SK-N-SH (cell line): ENCODE data around the gene AKAP6. TPM values are rescaled to one million over a fixed set of nuclear protein-coding genes. Genes with fewer than 3 reads are reported as not detected.

ENCODE experiments used
- CTCF ChIA-PET: fragments of 300-600, 350-600 bp; formaldehyde crosslinking; extraction: SDS; loops from one replicate; lab custom pipeline; 2021; lab: Yijun Ruan, JAX
- POLR2A ChIA-PET: fragments of 350-600 bp; sonication (Branson Sonifier 250); formaldehyde crosslinking; extraction: SDS; loops from one replicate; lab custom pipeline; 2020; ENCODE audit warnings: antibody characterized with exemption, inconsistent platforms; lab: Yijun Ruan, JAX
- DNase-seq: peaks from one replicate; pipeline ENCODE4 v3.0.0; 2012
- H2AFZ ChIP-seq: fragments of 200-600 bp; sonication (generic); 2 replicates; pipeline ENCODE4 v1.8.1; 2016; ENCODE audit warnings: antibody characterized with exemption, mild to moderate bottlenecking, low read depth
- H3F3A ChIP-seq: fragments of 200-600 bp; sonication (generic); replicated peaks from 2 replicates; pipeline ENCODE3; 2016; ENCODE audit warnings: antibody characterized with exemption, mild to moderate bottlenecking; ENCODE audit not compliant: insufficient read depth
- H3K27ac ChIP-seq, 2 experiments: fragments of 200-500 bp in 1 of 2; fragments of 200-600 bp in 1 of 2; sonication (Bioruptor generic) in 1 of 2; sonication (generic), shearing (Covaris generic) in 1 of 2; 2 replicates each; pipeline versions ENCODE4 v1.5.1 to v1.6.1; 2014 to 2016; ENCODE audit warnings: low read depth in 2 of 2, inconsistent platforms in 1 of 2, low read length in 1 of 2, mild to moderate bottlenecking in 1 of 2, mixed read lengths in 1 of 2
- H3K27me3 ChIP-seq: fragments of 200-600 bp; sonication (generic), shearing (Covaris generic); 2 replicates; pipeline ENCODE4 v1.6.1; 2016; ENCODE audit warnings: mixed run types; ENCODE audit not compliant: insufficient read depth
- H3K36me3 ChIP-seq, 2 experiments: fragments of 200-500 bp in 1 of 2; fragments of 200-600 bp in 1 of 2; sonication (Bioruptor generic) in 1 of 2; sonication (generic) in 1 of 2; replicated peaks in 1 of 2; 2 replicates each; pipeline versions ENCODE3 to v1.5.1; 2014 to 2016; ENCODE audit warnings: low read length in 1 of 2, mild to moderate bottlenecking in 1 of 2; ENCODE audit not compliant: insufficient read depth in 2 of 2, control insufficient read depth in 1 of 2
- H3K4me1 ChIP-seq, 2 experiments: fragments of 200-500 bp in 1 of 2; fragments of 200-600 bp in 1 of 2; sonication (Bioruptor generic) in 1 of 2; sonication (generic), shearing (Covaris generic) in 1 of 2; 2 replicates each; pipeline versions ENCODE4 v1.5.1 to v1.6.1; 2014 to 2016; ENCODE audit warnings: low read depth in 1 of 2, low read length in 1 of 2, mixed run types in 1 of 2; ENCODE audit not compliant: insufficient read depth in 2 of 2, control insufficient read depth in 1 of 2
- H3K4me2 ChIP-seq: fragments of 200-600 bp; sonication (generic), shearing (Covaris generic); 2 replicates; pipeline ENCODE4 v1.6.1; 2017; ENCODE audit warnings: mixed run types
- H3K4me3 ChIP-seq, 2 experiments: fragments of 200-500 bp in 1 of 2; fragments of 200-600 bp in 1 of 2; sonication (Bioruptor generic) in 1 of 2; sonication (generic), shearing (Covaris generic) in 1 of 2; 2 replicates each; pipeline versions ENCODE4 v1.5.1 to v1.8.1; 2014 to 2016; ENCODE audit warnings: low read depth in 2 of 2, inconsistent platforms in 1 of 2, low read length in 1 of 2, mild to moderate bottlenecking in 1 of 2, mixed read lengths in 1 of 2, moderate library complexity in 1 of 2
- H3K79me2 ChIP-seq: fragments of 200-600 bp; sonication (generic); 2 replicates; pipeline ENCODE4 v1.8.1; 2017; ENCODE audit warnings: mild to moderate bottlenecking; ENCODE audit not compliant: insufficient read depth
- H3K9ac ChIP-seq: fragments of 200-600 bp; sonication (generic); 2 replicates; pipeline ENCODE4 v1.6.1; 2017; ENCODE audit warnings: mixed run types
- H3K9me2 ChIP-seq: fragments of 200-600 bp; sonication (generic); 2 replicates; pipeline ENCODE4 v1.6.1; 2017; ENCODE audit warnings: mixed run types
- H3K9me3 ChIP-seq: fragments of 200-600 bp; sonication (generic); 2 replicates; pipeline ENCODE4 v1.6.1; 2017; ENCODE audit warnings: mixed run types, mild to moderate bottlenecking, moderate library complexity
- H4K20me1 ChIP-seq: fragments of 200-600 bp; sonication (generic); 2 replicates; pipeline ENCODE4 v1.6.1; 2017; ENCODE audit warnings: mild to moderate bottlenecking, mixed run types; ENCODE audit not compliant: insufficient read depth
- ELF1 ChIP-seq: IDR thresholded peaks from 2 replicates; pipeline ENCODE4 v1.4.0; 2012
- JUND ChIP-seq: IDR thresholded peaks from 2 replicates; pipeline ENCODE4 v1.4.0; 2012
- MAX ChIP-seq: IDR thresholded peaks from 2 replicates; pipeline ENCODE4 v1.4.0; 2012; ENCODE audit warnings: low read depth
- MEF2A ChIP-seq: IDR thresholded peaks from 2 replicates; pipeline ENCODE4 v1.4.0; 2012; ENCODE audit warnings: low read depth, borderline replicate concordance
- NRF1 ChIP-seq: IDR thresholded peaks from 2 replicates; pipeline ENCODE4 v1.6.1; 2012; ENCODE audit warnings: low read depth, mild to moderate bottlenecking, low read length
- PBX3 ChIP-seq: IDR thresholded peaks from 2 replicates; pipeline ENCODE4; 2012
- POLR2AphosphoS5 ChIP-seq: IDR thresholded peaks from 2 replicates; pipeline ENCODE4 v1.6.1; 2012; ENCODE audit warnings: low read depth, low read length
- RAD21 ChIP-seq: IDR thresholded peaks from 2 replicates; pipeline ENCODE4 v1.6.1; 2012; ENCODE audit warnings: mild to moderate bottlenecking, low read length
- RCOR1 ChIP-seq: fragments of 150-350 bp; IDR thresholded peaks from 2 replicates; pipeline ENCODE4 v1.6.1; 2017; ENCODE audit warnings: antibody characterized with exemption, low read length
- REST ChIP-seq: IDR thresholded peaks from 2 replicates; pipeline ENCODE4 v1.6.1; 2012; ENCODE audit warnings: mild to moderate bottlenecking, low read depth, low read length, moderate library complexity
- ZBTB33 ChIP-seq: IDR thresholded peaks from 2 replicates; pipeline ENCODE4 v1.4.0; 2012; ENCODE audit warnings: low read depth, borderline replicate concordance
- WGBS: methylation state at CpG from one replicate; pipeline ENCODE4 v1.1.6; 2017; ENCODE audit warnings: low lambda C conversion rate; 5-methylcytosine and 5-hydroxymethylcytosine counted together
- polyA plus RNA-seq, 3 experiments: library from polyadenylated mRNA; depleted of rRNA; stranded (reverse); fragments of >200 nt; gene quantifications; 2 replicates each; pipeline ENCODE4 v1.2.3, GENCODE V29; 2012

Gene AKAP6
- polyA plus RNA-seq, 1 of the 3 experiments (the other 2 are of a cell fraction): 1.7 TPM

GRCh38 chr14:32324601-32325000, 4.5 kb upstream of the AKAP6 start:
- WGBS: 86% methylated on average over 1 of the region's 1 CpG
- no peak overlapping the region for H3K27ac ChIP-seq
- no peak for DNase-seq
- no peak overlapping the region for H2AFZ ChIP-seq
- H3K4me3 ChIP-seq: no peak overlapping the region
- H3K27me3 ChIP-seq: no peaks in the 10 kb centered on the region
- POLR2A ChIA-PET: no interaction called here
- H3K79me2 ChIP-seq: no peaks in the 10 kb centered on the region
- no peaks in the 10 kb centered on the region for H3K9me2 ChIP-seq
- H3K4me2 ChIP-seq: no peak overlapping the region
- no peak overlapping the region for H3K9ac ChIP-seq
- H3F3A ChIP-seq: no peaks in the 10 kb centered on the region
- no peaks in the 10 kb centered on the region for H4K20me1 ChIP-seq
- no peaks in the 10 kb centered on the region for H3K9me3 ChIP-seq
- peaks cover 0 to 4% of the 10 kb centered on the region in 2 experiments; a peak in 1 of 4 replicates for H3K4me1 ChIP-seq
- H3K36me3 ChIP-seq: no peaks in the 10 kb centered on the region
- TF ChIP-seq RCOR1 (no peak), RAD21 (no peak), ZBTB33 (no peak), POLR2AphosphoS5 (no peak), MAX (no peak), JUND (no peak), ELF1 (no peak), MEF2A (no peak), PBX3 (no peak), NRF1 (no peak), REST (no peak)
- TF ChIP-seq, all 33 proteins: peak for 0
- CTCF ChIA-PET: interaction anchor here (1.5 to 1.9 kb wide), 2 partner anchors 9 to 19 kb away, joined by 4 to 5 read pairs; no protein-coding TSS in a partner anchor
